TTC549 (cell line): Measurements from ENCODE around the gene MTUS2.

ENCODE experiments used
- FAIRE-seq: peaks from 2 replicates; lab custom pipeline; 2012; peaks lifted over from hg19 to GRCh38; lab: Jason Lieb, UNC

Gene MTUS2

DNA sequence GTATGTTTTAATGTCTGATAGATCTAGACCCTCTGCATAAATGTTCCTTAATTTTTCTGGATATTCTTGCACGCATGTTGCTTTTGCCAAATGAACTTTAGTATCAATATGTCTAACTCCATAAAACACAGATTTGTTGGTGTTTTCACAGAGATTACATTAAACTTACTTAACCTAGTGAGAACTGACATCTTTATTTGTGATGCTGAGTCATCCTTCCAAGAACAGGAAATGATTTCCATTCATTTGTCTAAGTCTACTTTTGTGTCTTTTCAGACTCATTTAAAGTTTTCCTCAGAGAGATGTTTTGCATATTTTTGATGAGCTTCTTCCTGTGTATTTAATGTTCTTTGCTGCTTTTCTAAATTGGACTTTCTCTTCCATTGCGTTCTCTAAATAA is 591.3 kb downstream of the MTUS2 start:
- FAIRE-seq, result no peak

DNA sequence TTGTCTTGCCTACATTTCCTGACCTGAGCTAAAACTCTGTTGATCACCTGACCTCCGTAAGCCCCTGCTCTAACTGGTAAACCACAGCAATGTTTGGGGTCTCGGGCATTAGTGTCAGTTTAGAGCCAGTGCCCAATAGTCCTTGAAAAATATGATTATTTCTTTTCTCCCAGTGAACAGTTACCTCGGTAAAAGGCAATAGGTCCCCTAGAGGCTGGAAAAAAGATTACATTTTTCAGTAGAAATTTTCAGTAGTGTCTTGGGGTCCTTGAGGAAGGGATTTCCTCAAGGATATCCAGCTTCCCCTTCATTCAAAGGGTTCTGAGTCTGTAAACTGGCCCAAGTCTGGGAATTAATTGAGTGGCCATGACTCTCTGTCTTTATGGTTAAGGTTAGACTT is 597.9 kb downstream of the MTUS2 start:
- FAIRE-seq, result no peak

DNA sequence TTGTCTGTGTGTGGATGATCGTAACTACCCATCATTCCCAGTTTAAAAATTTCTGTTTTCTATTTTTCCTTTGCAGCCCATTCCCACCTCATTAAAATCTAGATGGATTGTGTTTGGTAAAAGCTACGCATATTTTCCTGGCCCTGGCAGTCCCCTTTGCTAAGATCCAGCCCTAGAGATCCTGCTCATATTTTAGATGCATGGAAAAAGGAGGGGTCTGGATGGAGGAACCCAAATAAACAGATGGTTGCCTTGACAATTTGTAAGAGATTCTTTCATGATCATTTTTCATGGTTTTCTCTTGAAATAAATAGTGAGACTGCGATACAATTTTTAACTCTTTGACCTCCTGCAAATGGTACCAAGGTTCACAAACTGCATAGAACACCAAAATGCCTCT is 601.0 kb downstream of the MTUS2 start:
- FAIRE-seq, result no peak

DNA sequence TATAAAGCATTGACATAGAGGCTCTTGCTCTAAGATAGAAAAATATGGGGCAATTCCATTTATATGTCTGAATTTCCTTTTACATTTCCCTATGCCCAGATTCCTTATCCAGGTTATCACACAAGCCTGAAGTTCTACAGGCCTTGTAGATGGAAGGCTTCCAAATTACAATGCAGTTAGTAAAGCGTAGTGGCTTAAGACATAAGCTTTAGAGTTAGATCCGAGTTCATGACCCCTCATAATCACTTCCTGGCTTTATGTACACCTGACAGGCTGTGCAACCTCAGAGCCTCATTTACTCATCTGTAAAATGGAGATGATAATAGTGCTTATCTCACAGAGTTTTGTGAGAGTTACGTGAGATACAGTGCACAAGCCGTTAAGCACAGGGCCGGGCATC is 601.9 kb downstream of the MTUS2 start:
- FAIRE-seq, result no peak

DNA sequence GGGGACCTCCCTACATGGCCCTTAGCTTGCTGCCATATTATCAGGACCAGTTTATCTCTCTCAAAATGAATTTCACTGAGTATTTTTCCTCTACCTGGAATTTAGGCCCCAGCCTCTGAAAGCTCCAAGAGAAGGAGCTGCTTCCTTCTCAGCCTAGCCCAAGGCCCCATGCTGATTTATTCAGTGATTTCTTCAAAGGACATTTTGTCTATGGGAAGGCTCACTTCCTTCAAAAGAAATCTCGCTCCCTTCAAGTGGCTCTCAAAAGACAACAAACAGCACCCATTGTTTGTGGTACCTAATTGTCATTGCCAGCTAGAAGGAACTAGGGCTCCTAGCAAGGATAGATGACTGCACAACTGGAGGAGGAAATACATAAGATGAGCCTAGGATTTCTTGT is 602.9 kb downstream of the MTUS2 start:
- no peak for FAIRE-seq

DNA sequence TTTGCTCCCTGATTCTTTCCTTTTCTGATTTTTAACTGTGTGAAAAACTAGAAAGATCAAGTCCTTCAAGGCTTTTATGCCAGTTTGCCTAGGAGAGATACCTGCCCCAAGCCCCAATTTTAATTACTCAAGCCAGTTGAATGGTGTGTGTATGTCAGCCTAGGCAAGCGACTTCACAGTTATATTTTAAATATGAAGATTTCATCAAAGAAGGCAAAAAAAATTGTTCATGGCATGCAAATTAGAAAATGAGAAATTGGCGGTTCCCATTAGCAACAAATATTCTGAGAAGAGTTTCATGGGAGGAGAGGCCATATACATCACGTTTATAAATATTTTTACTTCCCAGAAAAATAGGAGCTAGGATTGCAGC is 607.8 kb downstream of the MTUS2 start:
- no peak for FAIRE-seq

DNA sequence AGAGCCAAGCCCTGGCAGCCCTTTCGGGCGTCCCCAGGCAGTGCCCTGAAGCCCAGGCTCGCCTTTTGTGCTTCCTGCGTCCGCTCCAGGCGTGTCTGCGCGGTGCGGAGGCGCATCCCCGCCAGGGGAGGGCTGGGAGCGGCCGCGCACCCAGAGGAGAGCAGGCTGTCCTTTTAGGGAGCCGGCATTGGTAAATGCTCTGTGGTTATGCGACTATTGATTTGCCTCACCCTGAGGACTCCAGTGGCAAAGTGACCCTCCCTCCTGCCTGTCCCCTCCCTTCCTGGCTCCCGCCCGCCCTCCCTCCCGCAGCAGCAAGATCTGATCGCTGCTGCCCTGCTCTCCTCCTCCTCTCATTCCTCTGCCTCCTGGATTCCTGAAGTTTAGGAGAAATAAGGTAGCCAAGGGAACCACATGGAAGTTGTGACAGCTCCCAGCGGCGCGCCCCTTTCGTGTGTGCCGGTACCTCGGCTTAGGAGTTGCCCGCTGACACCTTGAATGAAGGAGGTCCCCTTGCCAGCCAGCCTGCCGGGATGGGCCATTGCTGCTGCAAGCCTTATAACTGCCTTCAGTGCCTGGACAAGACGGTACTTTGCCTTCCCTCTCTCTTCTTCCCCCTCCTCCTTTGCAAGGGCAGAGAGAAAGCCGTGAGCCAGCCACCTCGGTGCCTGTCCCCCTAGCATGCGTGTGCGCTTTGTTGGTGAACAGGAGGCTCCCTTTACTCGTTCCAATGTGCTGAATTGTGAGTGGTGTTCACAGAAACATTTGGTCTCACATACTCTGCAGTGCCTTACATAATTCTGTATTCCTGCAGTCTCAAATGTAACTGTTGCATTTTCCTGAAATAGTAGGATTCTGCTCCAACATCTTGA is 608.4 kb downstream of the MTUS2 start:
- FAIRE-seq, result no peak

DNA sequence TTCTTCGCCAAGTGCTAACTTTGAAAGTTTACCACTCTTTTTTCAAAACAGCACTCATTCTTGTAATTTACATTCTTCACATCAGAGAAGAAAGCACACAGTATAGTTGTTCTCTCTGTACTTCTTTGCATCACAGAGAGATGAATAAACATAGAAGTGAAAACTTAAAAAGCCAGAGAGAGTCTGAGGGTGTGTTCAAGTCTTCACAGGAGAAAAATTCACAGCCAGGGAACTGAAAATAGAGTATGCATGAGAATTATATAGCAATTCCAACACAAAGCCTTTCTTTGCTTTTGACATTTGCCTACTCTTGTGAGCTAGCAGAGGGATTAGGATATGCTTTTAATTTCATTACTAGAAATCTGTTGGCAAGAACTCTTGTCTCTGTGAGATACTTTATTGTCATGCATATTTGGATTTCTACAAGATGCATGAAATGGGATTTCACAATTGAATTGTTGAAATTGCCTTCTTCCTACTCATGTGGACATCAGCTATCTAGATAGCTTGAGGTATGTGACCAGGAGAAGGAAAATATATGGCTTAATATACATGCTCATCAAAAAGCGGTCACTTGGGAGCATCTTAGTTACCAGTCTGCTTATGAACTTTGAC is 609.3 kb downstream of the MTUS2 start:
- FAIRE-seq, result no peak

DNA sequence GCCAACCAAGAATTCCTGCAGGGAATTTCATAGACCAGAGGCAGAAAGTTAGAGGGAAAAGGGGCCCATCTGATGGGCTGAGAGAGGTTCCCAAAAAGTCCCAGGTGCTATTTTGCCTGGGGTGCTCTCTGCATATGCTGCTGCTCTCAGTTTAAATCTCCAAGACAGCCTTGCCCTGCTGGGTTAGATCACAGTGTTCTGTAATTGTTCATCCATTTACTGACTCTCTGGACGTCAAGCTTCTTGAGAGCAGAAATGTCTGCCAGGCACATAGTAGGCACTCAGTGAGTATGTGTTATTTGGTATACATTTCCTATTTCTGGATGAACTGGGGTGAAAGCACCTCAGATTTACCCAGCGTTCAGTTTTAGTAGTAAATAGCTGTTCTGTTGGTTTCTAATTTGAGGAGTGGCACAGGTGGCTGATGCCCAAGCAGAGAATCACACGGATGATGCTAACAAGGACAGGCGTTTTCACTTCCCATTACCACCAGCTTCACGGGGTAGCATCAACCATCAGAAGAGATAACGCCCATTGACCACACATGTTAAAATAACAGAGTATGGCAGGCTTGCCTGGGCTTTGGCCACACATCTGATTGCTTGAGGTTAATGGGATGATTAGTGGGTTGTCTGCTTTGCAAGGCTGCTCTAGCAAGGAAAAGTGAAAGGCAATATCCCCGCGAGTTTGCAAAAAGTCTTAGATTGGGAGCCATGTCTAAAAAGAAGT is 614.2 kb downstream of the MTUS2 start:
- no peak for FAIRE-seq

DNA sequence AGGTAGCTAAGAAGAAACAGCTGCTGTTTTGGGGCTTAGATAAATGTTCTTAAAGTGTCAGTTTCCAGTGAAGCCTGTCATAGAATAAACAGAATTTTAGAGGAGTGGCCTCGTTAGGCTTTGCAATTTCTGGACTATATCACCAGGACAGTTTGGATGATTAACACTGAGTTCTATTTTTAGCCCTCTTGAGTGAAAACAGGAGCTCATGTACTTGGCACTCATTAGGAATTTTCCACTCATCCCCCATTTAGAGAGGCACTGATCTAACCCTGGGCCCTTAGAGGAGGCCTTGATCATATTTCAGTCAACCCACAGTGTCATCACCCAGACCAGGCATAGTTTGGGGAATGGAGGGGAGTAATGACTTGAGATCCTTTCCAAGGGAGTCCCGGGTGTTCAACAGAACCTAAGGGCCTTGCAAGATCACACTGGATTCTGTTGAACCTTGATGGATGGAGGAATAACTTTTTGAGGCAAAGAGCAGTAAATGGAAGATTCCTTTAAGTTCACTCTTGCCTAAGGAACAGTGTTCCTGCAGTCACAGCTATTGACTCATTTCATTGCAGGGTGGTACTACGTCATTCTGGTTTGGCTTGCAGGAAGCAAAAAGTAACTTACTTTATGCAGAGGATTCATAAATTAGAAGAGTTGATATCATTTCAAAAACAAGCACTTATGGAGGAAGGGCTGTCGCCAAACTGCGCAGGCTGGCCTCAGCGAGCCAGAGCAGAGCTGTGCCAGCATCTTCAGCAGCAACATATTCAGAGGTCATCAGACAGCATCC is 615.2 kb downstream of the MTUS2 start:
- no peak for FAIRE-seq

DNA sequence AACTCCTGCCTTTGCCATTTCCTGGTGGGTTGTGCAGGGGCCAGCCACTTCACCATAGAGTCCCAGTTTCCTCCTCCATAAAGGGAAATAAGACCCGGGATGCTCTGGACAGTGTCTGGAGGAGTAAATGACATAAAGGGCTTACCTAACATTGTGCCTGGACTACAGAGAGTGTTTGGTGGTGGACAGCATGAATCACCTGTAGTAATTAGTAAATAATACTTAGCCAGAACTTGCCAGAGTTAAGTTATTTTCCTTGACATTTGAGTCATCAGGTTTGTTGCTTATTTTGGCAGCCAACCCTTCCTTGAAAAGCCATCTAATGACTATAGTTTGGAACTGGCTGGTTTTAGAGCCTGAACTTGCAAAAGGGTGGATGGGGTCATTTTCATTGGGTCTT is 616.2 kb downstream of the MTUS2 start:
- no peak for FAIRE-seq

DNA sequence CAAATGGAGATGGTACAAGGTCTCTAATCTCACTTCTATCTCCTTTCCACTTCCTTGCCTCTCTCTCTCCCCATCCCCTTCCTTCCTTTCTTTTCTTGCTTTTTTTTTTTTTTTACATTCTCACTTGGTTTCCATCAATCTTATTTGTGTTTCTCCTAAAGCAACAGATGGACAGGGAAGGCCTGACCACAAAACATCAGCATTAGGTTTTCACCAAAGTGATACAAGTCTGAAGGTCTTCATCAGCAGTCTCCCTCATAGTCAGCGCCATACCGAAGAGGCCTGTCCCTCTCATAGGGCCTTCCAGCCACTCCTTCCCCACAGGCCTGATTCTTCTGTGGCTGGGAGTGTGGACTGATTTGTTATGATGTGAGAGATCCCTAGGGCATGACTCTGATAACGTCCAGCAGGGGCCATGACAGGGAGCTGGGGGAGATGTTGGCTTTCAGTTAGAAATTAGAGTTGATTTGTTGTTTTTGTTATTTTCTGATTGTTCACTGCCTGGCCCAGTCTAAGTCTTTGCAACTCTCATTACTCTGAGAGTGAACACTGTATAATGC is 616.7 kb downstream of the MTUS2 start:
- no peak for FAIRE-seq

DNA sequence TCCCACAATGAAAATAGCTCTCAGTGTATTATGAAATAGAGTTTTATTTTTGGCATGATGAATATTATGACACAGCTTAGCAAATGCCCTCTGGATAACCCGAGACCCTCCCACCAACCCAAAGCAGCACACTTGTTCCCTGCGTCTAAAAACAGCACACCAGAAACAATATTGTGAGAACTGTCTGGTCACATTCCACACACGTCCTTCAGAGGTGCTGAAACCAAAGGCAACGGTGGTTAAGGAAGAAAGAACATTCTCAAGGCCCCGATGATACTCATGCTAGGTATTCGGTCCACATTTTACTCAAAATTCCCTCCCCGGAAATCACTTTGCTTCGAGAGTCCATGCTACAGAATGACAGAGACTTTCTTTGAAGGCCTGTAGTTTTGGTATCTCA is 618.6 kb downstream of the MTUS2 start:
- no peak for FAIRE-seq

DNA sequence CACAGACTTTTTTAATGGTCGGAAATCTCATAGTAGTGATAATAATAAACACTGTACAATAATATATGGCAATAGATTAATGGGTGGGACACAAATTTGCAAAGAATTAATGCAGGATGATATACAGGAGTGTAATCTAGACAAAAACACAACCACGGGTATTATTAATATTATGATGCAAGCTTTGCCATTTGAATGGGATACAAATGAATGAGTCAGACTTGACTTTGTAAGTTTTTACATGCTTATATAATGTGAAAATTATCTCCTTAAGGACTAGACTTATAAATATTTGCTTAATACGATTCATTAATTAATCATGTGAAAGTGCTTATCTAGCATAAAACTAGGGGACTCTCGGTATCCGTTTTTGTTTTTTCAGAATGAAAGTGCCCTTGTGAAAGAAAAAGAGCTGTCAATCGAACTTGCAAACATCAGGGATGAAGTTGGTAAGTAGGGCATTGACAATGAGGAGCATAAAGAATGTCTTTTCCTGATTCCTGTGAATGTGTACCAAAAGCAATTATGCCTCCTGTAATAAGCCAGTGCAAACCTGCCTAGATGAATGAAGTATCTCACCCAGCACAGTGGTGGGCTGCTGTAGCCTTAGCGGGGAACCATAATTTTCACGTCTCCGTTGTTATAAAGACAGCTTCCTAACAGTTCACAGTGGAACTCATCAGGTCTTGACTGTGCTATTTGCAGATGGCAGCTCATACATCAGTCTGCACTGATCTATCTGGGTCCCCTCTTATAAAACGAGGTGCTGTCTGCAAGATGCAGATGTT is 619.7 kb downstream of the MTUS2 start:
- no peak for FAIRE-seq

DNA sequence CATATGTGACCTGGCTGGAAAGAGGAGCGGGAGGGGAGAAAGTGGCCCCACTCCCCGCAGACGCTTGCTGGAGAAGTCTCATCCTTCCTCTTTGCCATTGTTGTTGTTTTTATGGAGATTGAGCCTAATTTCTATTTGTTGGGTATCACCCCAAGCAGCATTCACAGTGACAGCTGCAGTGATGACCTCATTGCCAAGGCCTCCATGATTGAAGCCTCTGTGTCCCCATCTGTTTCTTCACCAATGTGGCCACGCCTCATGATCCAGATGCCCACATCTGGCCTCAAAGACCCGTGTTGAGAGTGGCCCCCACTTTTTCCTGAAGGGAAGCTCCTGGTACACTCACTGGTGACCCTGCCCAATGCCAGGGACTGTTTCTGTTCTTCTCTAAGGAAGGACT is 621.2 kb downstream of the MTUS2 start:
- no peak for FAIRE-seq

DNA sequence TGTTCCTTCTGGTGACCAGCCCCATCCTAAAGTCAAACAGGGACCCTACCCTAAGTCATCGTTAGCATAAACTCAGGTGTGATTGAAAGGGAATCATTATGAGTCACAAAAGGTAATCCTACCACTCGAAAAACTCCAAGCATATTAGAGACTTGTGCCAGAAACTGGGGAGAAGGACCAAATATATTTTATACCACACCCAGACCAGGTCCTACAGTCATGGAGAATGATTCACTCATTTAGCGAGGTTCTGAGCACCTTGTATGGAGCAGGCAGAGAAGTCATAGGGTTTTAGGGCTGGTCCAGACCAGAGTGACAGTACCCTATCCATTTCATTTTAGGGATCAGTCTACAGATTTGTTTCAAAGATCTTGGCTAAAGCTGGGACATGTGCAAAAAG is 625.9 kb downstream of the MTUS2 start:
- FAIRE-seq, result no peak

DNA sequence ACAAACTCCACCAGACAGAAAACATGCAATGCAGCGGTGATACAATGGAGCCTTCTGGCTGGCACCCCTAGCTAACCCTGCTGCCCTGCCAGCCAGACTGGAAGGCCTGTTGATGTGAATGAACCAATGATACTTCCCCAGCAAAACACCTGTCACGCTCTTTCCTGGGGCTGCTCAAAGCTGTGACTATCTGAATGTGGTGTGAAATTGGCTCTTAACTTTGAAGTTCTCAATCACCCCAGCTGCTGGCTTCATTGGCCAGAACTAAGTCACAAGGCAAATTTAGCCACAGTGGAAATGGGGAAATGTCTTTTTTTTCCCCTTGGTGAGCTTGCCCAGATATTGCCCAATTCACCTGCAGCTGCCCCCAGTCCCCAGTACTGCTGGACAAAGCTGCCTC is 628.0 kb downstream of the MTUS2 start:
- no peak for FAIRE-seq

DNA sequence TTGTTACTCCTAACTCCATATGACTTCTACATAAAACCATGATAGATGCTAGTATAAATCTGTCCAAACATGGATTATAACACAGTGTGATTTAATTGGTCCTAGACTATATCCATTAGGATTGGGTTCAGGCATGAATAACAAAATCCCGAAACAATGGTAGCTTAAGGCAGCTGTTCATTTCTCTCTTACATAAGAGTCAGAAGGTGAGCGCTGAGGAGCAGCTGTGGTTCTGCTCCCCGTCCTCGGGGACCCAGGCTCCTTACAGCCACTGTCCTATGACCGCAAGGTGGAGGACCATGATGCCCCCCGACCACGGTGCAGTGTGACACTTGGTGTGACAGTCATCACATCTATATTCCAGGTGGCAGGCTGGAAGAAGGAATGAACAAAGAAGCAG is 629.6 kb downstream of the MTUS2 start:
- no peak for FAIRE-seq

DNA sequence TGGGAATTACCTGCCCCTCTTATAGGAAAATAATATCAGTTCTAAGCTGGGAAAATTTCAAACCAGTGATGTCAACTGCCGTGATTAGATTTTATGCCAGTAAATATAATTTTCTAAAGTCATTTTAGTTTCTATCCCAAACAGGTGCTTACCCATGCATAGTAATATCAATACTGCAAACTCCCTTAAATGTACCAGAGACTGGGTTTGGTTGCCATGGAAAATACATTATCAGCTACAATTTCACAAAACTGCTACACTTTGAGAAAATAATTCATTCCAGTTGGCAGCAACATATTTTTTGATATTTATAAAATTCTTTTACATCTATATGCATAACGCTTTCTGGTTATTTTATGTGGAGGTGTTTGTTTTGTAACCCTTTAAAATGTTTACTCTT is 631.8 kb downstream of the MTUS2 start:
- FAIRE-seq, result no peak

DNA sequence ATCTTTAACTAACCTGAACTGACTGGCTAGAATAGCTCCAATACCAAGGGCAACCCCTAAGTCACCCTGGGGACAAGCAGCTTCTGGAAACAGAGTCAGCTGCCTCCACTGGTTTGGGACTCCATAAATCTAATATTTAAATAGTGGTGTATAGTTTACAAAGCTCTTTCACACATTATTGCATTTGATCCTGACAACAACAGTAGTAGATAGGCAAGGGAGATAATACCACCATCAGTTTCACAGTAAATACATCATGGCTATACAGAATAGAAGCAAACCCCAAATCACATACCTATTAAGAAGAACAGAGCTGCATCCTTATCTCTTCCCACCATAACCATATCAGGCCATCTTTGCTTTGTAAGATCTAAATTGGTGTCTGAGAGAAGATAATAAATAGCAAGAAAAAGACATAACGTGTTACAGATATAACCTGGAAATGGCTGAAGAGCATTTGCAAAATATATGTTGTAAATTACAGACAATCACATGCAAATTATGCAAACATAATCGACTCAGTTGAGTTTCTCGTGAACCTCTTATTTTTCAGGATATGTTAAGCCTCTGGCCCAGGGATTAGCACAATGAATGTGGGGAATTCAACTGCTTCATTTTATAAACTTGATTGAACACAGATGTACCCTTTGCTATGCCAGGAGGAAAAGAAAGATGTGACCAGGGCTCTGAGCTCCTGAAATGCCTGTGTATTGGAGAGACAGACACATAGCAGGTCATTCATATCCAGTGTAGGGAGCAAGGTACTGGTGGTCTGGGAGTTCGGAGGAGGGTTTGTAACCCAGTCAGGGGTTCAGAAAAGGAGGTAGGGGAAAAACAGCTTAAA is 632.9 kb downstream of the MTUS2 start:
- FAIRE-seq, result no peak

DNA sequence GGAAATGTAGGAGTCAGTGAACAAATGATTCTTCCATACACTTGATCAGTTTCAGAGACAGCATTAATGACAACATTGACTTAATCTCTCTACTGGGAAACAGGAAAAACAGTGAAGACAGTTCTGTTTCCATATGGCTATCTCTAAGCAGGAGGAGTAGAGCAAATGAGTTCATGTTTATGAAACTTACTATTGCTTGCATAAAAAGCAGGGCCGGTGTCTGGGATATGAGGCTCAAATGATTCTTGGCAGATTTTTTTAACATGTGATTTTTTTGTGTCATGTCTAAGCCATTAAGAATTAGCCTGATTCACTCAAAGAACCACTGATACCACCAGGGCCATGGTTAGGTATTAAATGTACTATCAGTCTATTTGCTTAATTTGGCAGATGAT is 633.5 kb downstream of the MTUS2 start:
- no peak for FAIRE-seq
